ENCODE data around the gene NPM1.

Gene NPM1

GRCh38 chr5:171415115-171415730 is 27.6 kb downstream of the NPM1 start:
- no peak for DNase-seq

DNA sequence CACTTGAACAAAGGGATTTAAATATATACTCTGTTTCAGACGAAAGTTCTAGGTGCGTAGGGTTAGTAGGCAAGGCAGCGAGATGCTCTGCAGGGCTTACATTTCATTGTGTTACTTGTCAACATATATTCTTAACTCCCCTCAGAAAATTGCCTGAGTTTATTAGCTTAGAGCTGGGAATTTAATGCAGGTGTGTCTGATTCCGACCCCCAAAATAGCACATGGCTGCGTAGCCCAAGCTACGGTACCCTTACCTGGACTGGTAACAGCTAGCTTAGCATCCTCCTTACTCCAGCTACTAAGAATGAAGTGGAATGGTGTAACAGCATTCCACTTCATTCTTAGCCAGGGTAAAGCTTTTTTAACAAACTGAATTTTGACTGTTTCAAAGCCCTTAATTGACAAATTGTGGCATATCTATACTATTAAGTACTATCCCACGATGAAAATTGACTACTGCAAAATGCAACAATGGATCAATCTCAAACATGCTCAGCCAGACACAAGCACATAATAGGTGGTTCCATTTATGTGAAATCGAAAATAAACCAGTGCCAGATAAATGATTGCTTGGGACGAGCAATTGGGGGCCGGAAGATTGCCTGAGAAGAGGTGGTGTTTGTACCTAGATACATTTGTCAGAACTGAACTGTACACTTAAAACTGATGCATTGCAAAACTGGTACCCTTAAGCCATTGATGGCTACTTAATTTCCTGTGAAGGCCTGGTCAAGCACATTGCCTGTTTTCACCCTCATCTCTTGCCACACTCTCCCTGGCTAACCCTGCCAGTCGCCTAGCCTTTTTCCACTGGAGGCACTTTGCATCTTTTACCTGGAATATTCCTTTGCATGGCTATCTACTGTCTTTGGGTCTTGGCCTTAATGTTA is 28.8 kb downstream of the NPM1 start:
- DNase-seq, result no peak

DNA sequence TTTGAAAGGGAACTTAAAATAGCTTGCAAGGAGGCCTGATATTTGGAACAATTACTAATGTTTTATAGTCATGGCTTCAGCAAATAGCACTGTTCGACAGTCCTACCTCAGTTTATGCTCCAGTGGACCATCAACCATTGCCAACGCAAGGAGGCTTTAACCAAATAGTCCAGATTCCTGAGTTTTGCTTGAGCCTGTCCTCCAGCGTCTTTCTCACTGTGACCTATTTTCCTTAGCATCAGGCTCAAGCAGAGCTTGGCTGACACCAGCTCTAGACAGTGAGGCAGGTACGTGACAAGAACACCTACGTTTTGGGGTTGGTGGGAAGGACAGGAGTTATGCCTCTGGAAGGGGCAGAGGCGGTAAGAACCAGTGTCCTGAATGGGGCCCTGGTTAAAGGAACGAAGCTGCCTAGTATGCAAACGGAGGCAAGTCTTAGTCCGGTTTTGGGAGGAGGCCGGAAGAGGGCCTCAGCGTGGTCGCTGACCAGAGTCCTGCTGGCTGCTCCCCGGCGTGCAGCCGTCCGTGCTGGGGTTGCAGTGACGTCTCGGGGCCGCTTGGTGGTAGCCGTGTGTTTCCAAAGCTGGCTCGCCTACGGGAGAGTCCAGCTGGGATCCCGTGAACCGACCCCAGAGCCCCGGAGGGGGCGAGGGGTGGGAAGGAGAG is 30.8 kb downstream of the NPM1 start:
- DNase-seq, result no peak

GRCh38 chr5:171418982-171419687 is 31.5 kb downstream of the NPM1 start, which contains the start of gene FGF18:
Gene FGF18 (plus strand): TSS chr5:171419647. CDS start chr5:171420200, 553 bp downstream.
- DNase-seq, result no peak

GRCh38 chr5:171419688-171420430 is 32.2 kb downstream of the NPM1 start:
- no peak for DNase-seq

DNA sequence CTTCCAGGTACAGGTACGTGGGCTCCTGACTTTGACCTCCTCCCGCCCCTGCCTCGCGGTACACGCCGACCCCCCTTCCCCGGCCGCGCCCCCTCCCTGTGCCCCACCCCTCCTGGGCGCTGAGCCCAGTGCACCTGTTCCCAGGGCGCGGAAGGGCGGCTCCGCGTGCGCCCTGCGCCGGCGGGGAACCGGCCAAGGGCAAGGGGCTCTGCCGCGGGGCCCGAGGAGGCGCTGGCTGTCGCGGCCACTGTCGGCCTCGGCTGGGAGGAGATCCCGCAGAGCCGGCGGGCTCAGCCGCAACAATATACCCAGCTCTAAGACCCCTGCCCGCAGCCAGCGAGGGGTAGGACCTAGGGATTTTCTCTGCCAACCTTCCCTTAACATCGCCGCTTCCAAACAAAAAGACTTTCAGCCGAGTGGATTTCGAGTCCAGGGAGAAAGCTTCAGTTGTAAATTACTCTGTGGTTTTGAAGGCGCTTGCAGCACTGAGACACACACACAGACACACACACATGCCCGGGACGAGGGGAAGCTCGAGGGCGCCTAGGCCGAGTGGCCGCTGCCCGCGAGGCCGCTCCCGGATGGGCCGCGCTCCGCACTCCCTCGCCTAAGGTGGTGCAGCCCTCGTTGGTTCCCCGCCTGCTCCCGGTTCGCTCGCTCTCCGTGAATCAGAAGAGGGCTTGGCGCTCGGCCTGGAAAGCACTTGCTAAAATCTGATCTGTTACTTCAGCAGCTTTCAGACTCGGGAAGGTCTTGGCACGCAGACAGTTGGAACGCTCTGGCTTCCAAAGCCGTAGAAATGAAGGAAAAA is 33.0 kb downstream of the NPM1 start:
- no peak for DNase-seq

GRCh38 chr5:171421331-171422262 is 33.9 kb downstream of the NPM1 start:
- DNase-seq, result no peak

- no peak for DNase-seq
These were observed 34.8 kb downstream of the NPM1 start for GRCh38 chr5:171422495-171422894.

DNA sequence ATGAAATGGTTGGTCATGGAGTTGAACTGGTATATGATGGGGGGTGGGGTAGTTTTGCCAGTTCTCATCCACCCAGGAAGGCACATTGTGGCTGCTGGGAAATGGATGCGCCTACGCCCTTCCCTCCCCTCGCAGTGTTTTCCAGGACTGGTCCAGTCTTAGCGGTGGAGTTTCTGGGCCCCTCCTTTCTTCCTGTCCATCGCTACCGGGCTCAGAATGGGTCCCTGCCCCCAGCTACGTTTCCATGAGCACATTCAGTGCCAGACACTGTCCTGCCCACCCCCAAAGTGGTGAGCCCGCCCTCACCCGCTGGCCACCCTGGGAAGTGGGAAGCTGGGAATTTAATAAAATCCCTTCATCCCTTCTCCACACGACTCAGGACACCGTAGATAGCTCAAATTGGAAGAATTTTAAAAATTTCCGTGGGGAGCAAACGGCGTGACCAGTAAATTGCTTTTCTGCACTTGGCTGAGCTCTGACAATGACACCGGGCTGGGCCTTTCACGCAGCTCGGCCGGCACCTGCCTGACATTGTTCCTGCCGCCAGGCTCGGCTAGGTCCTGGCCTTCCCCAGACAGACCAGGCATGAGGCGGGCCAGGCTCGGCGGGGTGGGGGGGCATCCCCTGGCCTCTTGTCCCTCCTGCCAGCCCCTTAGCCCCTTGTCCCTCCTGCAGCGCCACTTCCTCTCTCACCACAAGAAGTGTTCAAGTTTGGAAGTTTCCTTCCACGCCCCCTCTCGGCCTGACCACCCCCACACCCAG is 35.4 kb downstream of the NPM1 start:
- DNase-seq, result no peak

DNA sequence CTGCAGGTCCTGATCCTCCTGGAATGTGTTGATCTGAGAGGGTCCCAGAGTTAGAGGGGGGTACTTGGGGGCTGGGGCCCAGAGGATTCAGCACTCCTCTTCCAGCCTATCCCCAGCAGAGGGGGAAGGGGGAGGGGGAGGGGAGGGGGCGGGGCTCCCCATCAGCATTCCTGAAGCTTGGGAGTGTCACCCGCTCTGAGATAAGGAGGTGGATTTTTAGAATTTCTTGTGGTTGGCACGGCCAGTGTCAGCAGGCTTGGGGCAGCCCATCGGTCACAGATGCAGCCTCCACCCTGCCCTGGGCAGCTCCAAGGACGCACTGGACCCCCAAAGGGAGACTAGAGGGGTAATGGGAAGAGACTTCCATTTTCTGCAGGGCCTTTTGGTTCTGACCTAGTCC is 37.1 kb downstream of the NPM1 start:
- DNase-seq, result no peak

DNA sequence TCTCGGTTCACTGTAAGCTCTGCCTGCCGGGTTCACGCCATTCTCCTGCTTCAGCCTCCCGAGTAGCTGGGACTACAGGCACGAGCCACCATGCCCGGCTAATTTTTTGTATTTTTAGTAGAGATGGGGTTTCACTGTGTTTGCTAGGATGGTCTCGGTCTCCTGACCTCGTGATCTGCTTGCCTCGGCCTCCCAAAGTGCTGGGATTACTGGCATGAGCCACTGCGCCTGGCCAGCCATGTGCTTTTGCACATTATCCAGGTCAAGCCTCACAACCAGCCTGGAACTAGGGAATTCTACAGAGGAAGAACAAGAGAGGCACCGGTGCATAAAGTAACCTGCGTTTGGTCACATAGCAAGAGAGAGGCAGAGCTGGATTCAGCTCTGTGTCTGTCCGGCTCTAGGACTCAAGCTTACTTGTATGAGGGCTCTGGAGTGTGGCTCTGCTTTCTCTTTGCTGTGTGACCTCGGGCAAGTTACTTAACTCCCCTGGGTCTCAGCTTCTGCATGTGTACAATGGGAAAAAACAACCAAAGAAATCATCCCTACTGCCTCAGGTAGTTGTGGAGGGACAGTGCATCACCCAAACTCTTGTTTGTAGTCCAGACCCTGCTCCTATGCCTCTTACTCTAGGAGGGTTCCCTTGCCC is 38.1 kb downstream of the NPM1 start:
- no peak for DNase-seq

- no peak for DNase-seq
These were observed 38.6 kb downstream of the NPM1 start for GRCh38 chr5:171426266-171426665.

DNA sequence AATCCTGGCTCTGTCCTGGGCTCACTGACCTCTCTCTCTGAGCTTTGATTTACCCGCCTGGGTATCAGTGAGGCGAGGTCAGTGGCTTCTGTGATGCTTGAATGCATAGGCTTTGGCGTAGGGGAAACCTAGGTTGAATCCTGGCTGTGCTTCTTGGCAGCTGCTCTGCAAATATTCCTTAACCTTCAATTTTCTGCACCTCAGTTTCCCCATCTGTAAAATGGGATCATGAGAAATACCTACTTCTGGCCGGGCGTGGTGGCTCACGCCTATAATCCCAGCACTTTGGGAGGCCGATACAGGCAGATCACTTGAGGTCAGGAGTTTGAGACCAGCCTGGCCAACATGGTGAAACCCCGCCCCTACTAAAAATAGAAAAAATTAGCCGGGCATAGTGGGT is 39.0 kb downstream of the NPM1 start:
- no peak for DNase-seq

DNA sequence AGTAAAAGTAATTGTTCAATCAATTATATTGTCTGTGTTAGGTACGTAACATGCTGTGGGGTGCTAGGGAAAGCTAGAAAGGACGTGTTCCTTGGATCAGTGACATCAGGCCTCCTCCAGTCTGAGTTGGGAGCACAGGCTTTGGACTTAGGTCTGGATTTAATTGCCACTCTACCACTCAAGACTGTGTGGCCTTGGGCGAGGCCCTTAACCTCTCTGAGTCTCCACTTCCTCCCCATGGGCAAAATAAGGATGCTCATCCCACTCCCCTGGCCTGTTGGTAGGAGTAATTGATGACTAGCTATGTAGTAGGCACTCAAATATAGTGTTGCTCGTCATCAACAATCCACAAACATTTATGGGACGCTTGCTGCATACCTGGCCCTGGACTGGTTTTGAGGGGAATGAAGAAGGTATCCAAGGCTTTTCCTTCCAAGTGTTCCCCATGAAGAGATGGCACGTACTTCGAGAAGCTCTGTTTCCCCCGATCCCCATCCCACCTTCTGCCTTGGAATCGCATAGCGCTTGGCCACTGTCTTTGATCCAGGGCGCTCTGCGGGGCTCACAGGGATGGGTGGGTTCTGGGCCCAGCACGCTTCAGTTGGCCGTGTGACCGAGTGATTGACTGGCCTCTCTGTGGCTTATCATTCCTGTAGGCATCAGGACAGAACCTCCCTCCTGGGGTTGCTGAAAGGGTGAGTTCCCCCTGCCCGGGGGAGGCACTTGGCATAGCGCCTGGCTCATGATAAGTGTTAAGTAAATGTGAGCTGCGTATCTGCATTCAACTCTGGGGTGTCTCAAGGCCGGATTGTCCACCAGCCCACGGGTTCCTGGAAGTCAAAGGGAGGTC is 39.9 kb downstream of the NPM1 start:
- no peak for DNase-seq

- DNase-seq, result no peak
These were observed 40.6 kb downstream of the NPM1 start for GRCh38 chr5:171428168-171428696.

DNA sequence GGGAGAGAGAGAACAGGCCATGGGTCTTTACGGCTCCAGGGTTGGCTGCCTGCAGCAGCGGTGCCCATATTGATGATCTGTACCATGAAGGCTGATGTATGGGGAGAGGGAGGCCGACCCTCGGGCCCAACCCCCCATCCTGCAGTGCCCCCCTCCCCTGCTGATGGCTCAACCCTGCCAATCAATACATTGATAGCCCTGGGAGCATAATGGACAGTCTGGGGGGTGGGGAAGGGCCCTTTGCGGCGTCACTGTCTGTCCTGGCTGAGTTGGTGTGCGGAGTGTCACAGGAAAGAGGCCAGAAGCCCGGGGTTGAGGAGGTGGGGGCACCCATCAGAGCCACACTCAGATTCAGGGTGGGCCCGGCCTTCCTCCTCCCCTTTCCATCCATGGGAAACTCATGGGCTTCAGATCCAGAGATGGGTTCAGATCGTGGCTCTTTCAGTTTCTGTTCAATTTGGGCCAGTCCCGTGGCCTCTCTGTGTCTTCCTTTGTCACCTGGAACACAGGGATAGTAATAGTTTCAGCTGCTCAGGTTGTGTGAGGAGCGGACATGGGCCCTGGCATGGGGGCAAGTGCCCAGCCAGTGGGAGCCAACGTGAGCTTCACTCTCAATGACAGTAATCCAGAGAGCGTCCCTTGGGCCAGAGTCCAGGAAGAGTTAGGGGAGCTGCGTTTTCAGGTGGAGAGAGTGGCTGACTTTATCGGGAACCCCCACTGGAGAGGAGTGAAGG is 41.3 kb downstream of the NPM1 start:
- DNase-seq, result no peak

DNA sequence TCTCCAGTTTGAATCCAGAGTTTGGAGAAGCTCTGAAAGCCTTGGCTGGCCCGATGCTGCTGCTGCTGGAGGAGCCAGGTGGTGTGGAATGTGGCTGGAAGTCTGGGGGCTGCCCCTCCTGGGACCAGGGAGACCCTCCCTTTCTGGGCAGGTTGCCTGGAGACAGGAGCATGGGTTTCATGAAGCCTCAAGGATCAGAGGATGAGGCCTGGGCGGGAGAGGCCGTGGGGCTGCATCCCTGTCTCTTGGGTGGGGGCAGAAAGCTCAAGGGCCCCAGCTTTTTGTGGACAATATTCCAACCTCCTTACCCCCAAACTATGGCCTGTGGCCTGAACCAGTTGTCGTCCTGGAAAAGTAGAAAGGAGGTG is 41.9 kb downstream of the NPM1 start:
- no peak for DNase-seq

Data from NCI-H1417 treated with DMSO at 0.1 percent for 48 hours (cell line).